Chondrocyte (in vitro differentiated cells): ENCODE results near the gene LRRC26. TPM values are rescaled to one million over a fixed set of nuclear protein-coding genes. Genes with fewer than 3 reads are reported as not detected.
A peak's percentile ranks its signal among the peaks of the same experiment; 100 is the strongest.

Experiments
- DNase-seq: peaks from one replicate; pipeline ENCODE4 v3.0.0; 2021; ENCODE audit warnings: mixed read lengths, low spot score
- H3K27ac Mint-ChIP-seq: one replicate; pipeline ENCODE4 v1.8.0; 2021; ENCODE audit warnings: mild to moderate bottlenecking, moderate library complexity, mixed read lengths; ENCODE audit not compliant: unreplicated experiment
- H3K27me3 Mint-ChIP-seq: 2 replicates; pipeline ENCODE4 v1.8.0; 2021; ENCODE audit warnings: low read depth, mixed read lengths
- H3K36me3 Mint-ChIP-seq: 2 replicates; pipeline ENCODE4 v1.8.0; 2021; ENCODE audit warnings: low read depth, mixed read lengths
- H3K4me1 Mint-ChIP-seq: 2 replicates; pipeline ENCODE4 v1.8.0; 2021; ENCODE audit warnings: low read depth, mild to moderate bottlenecking, mixed read lengths
- H3K4me3 Mint-ChIP-seq: one replicate; pipeline ENCODE4 v1.8.0; 2021; ENCODE audit warnings: mild to moderate bottlenecking, moderate library complexity, mixed read lengths; ENCODE audit not compliant: unreplicated experiment
- H3K9me3 Mint-ChIP-seq: 2 replicates; pipeline ENCODE4 v1.8.0; 2021; ENCODE audit warnings: low read depth, mixed read lengths
- total RNA-seq: library from RNA; stranded (reverse); gene quantifications from 3 replicates; pipeline ENCODE4 v1.2.1, GENCODE V29; 2021
- TF ChIP-seq, protein P1 (sequence below): fragments of 200-600 bp; sonication (generic); IDR thresholded peaks from 2 replicates; pipeline ENCODE4 v1.5.0; 2021; ENCODE audit warnings: antibody characterized with exemption, mild to moderate bottlenecking, moderate library complexity

Gene LRRC26
- total RNA-seq, 1 donor from 2014 or later, result not detected

DNA sequence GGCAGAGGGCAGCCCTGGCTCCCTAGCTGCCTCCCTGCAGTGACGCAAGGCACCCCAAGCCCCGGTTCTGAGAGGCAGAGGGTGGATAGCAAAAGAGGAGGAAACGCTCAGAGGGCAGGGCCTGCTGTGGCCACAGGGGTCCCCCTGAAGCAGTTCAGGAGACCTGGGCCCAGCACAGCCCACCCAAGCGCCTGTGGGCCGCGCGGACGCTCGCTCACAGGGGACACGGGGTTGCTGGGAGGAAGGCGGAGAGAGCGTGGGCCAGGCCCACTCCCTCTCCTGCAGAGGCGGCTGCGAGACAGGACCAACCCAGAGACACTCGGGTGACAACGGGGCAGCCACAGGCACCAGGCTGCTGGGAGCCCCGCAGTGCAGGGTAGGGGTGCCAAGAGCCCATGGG lies 9.9 kb upstream of the LRRC26 start:
- Mint-ChIP-seq H3K4me1 (no peaks in the 10 kb centered on the region), H3K36me3 (peaks cover 18% of the 10 kb centered on the region), H3K27me3 (no peaks in the 10 kb centered on the region), H3K4me3 (no peak overlapping the region), H3K27ac (no peak overlapping the region), H3K9me3 (no peaks in the 10 kb centered on the region)
- no peak for DNase-seq
- TF ChIP-seq, protein P1, sequence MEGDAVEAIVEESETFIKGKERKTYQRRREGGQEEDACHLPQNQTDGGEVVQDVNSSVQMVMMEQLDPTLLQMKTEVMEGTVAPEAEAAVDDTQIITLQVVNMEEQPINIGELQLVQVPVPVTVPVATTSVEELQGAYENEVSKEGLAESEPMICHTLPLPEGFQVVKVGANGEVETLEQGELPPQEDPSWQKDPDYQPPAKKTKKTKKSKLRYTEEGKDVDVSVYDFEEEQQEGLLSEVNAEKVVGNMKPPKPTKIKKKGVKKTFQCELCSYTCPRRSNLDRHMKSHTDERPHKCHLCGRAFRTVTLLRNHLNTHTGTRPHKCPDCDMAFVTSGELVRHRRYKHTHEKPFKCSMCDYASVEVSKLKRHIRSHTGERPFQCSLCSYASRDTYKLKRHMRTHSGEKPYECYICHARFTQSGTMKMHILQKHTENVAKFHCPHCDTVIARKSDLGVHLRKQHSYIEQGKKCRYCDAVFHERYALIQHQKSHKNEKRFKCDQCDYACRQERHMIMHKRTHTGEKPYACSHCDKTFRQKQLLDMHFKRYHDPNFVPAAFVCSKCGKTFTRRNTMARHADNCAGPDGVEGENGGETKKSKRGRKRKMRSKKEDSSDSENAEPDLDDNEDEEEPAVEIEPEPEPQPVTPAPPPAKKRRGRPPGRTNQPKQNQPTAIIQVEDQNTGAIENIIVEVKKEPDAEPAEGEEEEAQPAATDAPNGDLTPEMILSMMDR, result no peak

DNA sequence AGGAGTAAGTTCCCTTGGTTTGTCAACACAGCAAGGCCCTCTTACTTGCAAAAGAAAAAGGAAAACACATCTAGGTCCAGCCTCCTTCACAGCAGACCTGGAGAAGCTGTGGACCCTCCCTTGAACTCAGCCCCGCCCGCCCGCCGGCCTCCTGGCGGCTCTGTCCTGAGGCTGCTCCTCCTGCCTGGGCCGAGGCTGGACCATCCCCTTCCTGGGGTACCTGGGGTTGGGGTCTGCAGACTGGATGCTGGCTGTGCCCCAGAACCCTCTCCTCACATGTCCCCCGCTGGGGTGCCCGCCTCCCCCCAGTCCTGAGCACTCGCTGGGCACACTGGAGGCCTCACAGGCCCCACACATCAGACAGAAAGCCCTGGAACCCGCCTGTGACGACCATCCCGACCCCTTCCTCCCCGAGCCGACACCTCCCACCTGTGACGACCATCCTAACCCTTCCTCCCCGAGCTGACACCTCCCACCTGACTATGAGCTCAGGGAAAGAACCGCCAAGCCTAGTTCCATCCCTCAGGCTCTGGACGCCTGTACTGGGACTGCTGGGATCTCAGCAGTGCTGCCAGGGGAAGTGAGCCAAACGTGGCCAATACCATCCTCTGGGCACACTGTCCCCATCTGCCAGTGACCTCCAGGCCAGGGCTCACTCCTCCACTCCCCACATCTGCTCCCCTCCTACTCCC lies 9.2 kb upstream of the LRRC26 start:
- no peak overlapping the region for H3K27ac Mint-ChIP-seq
- H3K9me3 Mint-ChIP-seq, result no peaks in the 10 kb centered on the region
- no peak overlapping the region for H3K4me3 Mint-ChIP-seq
- TF ChIP-seq, protein P1, result no peak
- H3K27me3 Mint-ChIP-seq, result no peaks in the 10 kb centered on the region
- H3K4me1 Mint-ChIP-seq, result no peaks in the 10 kb centered on the region
- peaks cover 14% of the 10 kb centered on the region for H3K36me3 Mint-ChIP-seq
- DNase-seq, result no peak

DNA sequence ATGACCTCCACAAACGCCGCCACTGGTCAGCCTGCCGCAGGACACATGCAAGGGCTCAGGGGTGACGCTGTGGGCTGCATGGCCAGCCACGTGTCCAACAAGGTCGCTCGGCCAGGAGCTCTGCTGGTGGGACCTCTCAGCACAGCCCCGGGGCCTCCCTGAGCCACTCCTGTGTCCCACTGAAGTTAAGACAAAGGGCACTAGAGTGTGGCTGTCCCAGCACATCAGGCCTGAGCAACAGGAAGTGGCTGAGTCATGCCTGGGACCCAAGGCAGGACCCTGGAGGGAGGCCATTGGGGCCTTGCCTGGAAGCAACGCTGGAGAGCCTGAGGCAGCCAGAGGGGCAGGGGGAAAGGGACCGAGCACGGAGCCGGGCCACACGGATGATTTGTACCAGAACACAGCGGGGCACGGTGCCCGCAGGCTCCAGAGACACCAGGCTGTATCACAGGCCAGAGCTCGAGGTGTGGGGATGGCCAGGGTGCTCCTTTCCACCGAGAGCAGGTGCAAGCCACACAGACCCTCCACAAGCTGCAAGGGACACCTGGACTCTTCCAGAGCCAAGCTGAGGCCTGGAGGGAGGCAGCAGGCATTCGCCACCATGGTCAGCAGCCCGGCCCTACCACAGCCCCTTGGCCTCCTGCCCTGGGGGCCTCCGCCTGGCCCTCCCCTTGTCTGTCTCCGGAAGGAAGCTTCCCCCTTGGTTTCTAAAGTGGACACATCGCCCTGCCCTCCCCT lies 8.5 kb upstream of the LRRC26 start:
- DNase-seq, result no peak
- H3K4me3 Mint-ChIP-seq, result no peak overlapping the region
- H3K27me3 Mint-ChIP-seq, result no peaks in the 10 kb centered on the region
- peaks cover 14% of the 10 kb centered on the region for H3K36me3 Mint-ChIP-seq
- no peak overlapping the region for H3K27ac Mint-ChIP-seq
- H3K9me3 Mint-ChIP-seq, result no peaks in the 10 kb centered on the region
- no peaks in the 10 kb centered on the region for H3K4me1 Mint-ChIP-seq
- TF ChIP-seq, protein P1, result no peak

DNA sequence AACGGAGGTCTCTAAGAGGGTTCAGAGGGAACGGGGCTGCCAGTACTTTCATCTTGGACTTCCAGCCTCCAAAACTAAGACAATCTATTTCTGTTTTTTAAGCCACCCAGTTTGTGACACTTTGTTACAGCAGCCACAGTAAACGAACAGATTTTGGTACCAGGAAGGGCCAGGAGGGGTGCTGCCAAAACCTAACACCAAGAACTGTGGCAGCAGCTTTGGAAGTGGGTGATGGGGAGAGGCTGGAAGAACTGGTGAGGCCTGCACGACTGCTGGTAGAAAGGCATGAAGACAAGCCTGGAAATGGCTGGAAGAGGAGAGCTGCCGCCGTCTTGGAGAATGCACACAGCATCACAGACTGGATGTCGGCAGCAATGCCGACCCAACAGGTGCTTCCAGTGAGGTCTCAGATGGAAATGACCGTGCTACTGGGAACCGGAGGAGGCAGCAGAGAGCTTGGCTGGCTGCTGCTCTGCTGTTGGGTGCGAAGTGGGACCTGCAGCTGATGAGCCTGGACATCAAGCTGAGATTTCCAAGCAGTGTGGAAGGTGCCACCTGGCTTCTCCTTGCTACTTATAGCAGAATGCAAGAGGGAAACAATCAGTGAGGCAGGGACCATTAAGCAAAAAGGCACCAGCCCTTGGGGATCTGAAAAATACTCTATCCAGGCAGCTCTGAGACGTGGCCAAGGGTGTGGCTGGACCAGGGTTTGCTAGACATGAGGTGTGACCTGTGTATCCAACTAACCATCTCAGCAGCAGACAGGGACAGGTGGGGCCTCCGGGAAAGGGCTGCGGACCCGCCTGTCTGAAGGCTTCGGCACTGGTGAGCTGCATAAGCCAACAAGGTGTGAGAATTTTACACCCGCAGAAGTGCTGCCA lies 6.7 kb upstream of the LRRC26 start:
- H3K27ac Mint-ChIP-seq, result no peak overlapping the region
- peaks cover 11% of the 10 kb centered on the region for H3K36me3 Mint-ChIP-seq
- no peaks in the 10 kb centered on the region for H3K27me3 Mint-ChIP-seq
- H3K4me3 Mint-ChIP-seq, result no peak overlapping the region
- TF ChIP-seq, protein P1, result peak; percentile 72
- H3K9me3 Mint-ChIP-seq, result no peaks in the 10 kb centered on the region
- no peaks in the 10 kb centered on the region for H3K4me1 Mint-ChIP-seq
- DNase-seq, result no peak
